ENCODE measurements around the gene LRIG1. TPM values are rescaled to one million over a fixed set of nuclear protein-coding genes. Genes with fewer than 3 reads are reported as not detected.
A peak's percentile ranks its signal among the peaks of the same experiment; 100 is the strongest.

Gene LRIG1
- total RNA-seq, 1 donor from 2014 or later = 8.2 TPM

GRCh38 chr3:66443118-66443803, 57.6 kb downstream of the LRIG1 start:
- DNase-seq (ENCODE audit: low read depth) = no peak
- no peaks in the 10 kb centered on the region for H3K27me3 ChIP-seq (ENCODE audit: control insufficient read depth, insufficient read depth, low read length)
- H3K36me3 ChIP-seq (ENCODE audit: control insufficient read depth, insufficient read depth, low read length) = peaks cover 1% of the 10 kb centered on the region
- H3K4me3 ChIP-seq (ENCODE audit: low read depth, low read length) = no peak overlapping the region
- TF ChIP-seq CTCF (IDR thresholded peaks at IDR 0.05; ENCODE audit: insufficient read depth, low read length, poor library complexity, severe bottlenecking) = no peak

- no peak for DNase-seq (ENCODE audit: low read depth)
- Histone ChIP-seq H3K4me3 (ENCODE audit: low read depth, low read length) (no peak overlapping the region), H3K27me3 (ENCODE audit: control insufficient read depth, insufficient read depth, low read length) (no peaks in the 10 kb centered on the region), H3K36me3 (ENCODE audit: control insufficient read depth, insufficient read depth, low read length) (peaks cover 1% of the 10 kb centered on the region)
- no peak for TF ChIP-seq CTCF (IDR thresholded peaks at IDR 0.05; ENCODE audit: insufficient read depth, low read length, poor library complexity, severe bottlenecking)
These were observed 58.3 kb downstream of the LRIG1 start for GRCh38 chr3:66442254-66443117.

GRCh38 chr3:66441692-66442091, 59.1 kb downstream of the LRIG1 start:
- Histone ChIP-seq H3K27me3 (ENCODE audit: control insufficient read depth, insufficient read depth, low read length) (no peaks in the 10 kb centered on the region), H3K4me3 (ENCODE audit: low read depth, low read length) (no peak overlapping the region), H3K36me3 (ENCODE audit: control insufficient read depth, insufficient read depth, low read length) (peaks cover 1% of the 10 kb centered on the region)
- TF ChIP-seq CTCF (IDR thresholded peaks at IDR 0.05; ENCODE audit: insufficient read depth, low read length, poor library complexity, severe bottlenecking) = no peak
- DNase-seq (ENCODE audit: low read depth) = no peak

- no peak overlapping the region for H3K4me3 ChIP-seq (ENCODE audit: low read depth, low read length)
- H3K27me3 ChIP-seq (ENCODE audit: control insufficient read depth, insufficient read depth, low read length) = no peaks in the 10 kb centered on the region
- TF ChIP-seq CTCF (IDR thresholded peaks at IDR 0.05; ENCODE audit: insufficient read depth, low read length, poor library complexity, severe bottlenecking) = no peak
- H3K36me3 ChIP-seq (ENCODE audit: control insufficient read depth, insufficient read depth, low read length) = peaks cover 1% of the 10 kb centered on the region
- peak; percentile 75 for DNase-seq (ENCODE audit: low read depth)
These were observed 59.7 kb downstream of the LRIG1 start for GRCh38 chr3:66441129-66441528.

GRCh38 chr3:66439666-66440344, 61.0 kb downstream of the LRIG1 start:
- DNase-seq (ENCODE audit: low read depth) = no peak
- no peak for TF ChIP-seq CTCF (IDR thresholded peaks at IDR 0.05; ENCODE audit: insufficient read depth, low read length, poor library complexity, severe bottlenecking)
- no peak overlapping the region for H3K4me3 ChIP-seq (ENCODE audit: low read depth, low read length)

More at GRCh38 chr3:66439666-66440344, 61.0 kb downstream of the LRIG1 start:
- Histone ChIP-seq H3K36me3 (ENCODE audit: control insufficient read depth, insufficient read depth, low read length) (peaks cover 1% of the 10 kb centered on the region), H3K27me3 (ENCODE audit: control insufficient read depth, insufficient read depth, low read length) (no peaks in the 10 kb centered on the region)
